ELF-1 (cell line): ENCODE measurements around the gene MRAP.

Experiments used
- DNase-seq: peaks from one replicate; pipeline ENCODE4 v3.0.0-alpha.2; 2016; ENCODE audit warnings: low read depth, low spot score

Gene MRAP

DNA sequence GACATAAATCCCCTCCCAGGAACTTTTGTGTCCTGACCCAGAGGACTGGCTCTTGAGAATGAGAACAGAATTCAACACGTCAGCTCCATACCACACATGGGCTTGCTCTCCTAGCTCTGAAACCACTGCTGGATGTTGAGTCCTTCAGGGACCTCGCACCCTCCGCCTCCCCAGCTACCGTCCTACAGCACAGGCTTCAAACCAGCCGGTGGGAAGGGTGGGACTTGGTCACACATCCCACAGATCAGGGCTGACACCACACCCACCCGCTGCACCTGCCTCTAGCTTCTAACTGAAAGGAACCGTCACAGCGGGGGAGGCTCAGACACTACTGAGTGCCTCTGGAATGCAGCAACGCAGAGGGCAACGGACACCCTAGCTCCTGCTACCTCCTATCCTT, 24.0 kb downstream of the MRAP start:
- DNase-seq, result no peak

DNA sequence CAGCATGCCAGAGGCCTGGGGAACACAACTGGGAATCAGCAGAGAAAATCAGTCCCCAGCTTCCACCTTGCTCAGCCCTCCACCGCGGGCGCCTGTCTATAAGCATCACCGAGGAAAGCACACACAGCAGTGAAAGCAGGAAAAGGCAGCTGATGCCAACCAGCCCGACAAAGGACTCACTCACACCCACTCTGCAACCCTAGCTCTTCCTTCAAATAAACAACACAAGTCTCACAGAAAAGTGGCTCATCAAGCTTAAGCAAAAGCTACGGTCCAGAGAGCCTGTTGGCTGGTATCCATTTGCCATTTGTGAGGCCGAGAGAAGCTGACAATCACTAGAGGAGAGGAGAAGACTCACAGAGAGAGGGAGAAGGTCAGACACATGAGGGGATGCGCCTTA, 27.1 kb downstream of the MRAP start:
- DNase-seq, result no peak

DNA sequence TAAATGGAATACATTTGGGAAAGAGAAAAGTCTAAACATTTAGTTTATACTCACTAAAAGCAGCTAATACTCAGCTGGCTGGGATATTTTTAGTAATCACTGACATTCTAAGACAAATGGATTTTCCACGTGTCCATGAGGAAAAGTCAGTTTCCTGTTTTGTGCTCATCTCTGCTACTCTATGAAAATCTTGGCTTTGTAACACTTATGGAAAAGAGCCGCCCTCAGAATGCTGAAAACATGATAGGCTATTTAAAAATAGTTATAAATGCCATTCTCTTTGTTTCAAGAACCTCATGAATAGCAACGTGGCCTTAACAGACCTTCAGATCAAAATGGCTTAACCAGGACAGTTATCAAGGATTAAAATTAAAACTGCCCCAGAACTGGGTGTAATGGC, 29.9 kb downstream of the MRAP start:
- no peak for DNase-seq

DNA sequence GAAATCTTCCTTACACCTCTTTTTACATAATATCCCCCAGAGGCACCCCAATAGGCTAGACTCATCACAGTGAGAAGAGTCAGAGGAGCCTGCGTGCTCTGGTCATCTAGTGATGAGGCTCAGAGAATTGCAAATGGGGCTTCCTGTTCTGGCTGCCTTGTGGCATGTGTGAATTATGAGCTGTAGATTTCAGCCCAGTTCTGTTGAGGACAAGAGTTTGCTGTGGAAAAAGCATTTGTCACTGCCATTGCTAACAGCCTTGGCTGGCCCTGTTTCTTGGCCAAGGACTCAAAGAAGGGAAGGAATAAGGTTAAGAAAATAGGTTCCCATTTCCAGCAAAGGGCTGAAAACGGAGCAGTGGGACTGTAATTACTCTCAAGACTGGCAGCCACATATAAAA, 30.7 kb downstream of the MRAP start:
- DNase-seq, result no peak

DNA sequence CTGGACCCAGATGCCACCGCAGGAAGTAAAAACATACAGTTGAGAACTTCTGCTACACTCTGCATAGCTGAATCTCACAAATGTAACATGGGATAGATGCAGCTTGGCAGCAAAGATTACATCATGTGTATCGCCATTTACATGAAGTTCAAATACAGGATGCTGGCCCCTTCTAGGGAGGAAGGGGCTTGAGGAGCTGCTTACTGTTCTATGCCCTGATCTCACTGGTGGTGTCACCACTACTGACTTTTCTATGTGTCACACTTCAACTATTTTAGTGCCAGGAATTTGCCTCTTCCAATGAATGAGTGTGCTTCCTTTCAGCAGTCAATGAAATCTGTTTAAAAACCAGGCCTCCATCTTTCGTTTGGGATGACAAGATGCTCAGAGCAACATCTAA, 31.1 kb downstream of the MRAP start:
- DNase-seq, result no peak

DNA sequence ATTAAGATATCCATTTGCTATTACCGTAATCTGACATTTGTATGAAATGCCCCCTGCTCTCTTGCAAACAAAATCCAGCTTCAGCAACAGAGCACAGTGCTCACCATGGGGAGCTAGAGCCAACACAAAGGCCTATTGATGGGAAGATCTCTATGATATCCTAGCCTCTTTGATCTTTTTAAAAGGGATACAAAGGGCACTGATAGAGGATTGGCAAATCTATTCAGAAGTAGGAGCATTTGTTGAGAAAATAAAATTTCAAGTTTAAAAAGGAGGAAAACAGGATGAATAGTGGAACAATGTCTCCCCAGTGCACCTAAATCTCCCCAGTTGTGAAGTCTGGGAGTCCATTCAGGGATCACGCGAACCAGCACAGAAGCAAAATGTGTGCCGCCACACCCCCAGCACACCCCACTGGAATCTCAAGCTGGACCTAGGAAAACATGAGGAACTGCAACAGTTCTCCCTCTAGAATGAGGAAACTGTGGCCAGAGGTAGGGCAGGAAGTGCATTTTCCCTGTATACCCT, 32.2 kb downstream of the MRAP start:
- no peak for DNase-seq

DNA sequence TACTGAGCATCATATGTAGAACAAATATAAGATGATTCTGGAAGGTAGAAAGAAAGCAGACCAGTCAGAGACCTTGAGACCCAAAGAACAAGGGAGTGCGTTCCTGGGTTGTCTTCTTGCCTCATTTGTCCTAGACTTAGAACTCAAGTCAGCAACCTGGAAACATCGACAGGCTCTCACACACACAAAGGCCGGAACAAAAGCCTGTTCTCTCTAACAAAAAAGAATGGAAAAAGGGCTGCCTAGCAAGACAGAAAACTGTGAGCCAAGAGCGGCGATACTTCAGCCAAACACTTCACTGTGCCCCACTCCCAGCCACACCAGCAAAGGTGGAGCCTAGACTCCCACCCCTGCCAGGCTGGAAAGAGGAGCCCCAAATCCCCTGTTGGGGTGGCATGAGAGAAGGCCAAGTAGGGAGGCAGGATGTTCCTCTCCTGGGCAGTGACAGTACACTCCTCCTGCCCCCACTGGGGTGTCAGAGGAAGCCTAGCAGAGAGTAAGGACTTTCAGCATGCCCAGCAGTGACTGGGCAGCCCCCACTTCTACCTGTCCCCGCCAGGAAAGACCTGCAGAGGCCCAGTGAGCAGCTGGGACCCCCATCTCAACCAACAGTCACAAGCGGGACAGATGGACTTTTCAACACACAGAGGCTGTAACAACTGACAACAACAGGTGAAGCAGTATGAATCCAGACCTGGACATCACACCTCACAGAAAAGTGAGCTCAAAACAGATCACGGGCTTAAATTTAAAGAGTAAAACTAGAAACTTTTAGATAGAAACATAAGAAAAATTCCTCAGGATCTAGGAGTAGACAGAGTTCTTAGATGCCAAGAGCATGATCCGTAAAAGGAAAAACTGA, 33.0 kb downstream of the MRAP start:
- DNase-seq, result no peak

DNA sequence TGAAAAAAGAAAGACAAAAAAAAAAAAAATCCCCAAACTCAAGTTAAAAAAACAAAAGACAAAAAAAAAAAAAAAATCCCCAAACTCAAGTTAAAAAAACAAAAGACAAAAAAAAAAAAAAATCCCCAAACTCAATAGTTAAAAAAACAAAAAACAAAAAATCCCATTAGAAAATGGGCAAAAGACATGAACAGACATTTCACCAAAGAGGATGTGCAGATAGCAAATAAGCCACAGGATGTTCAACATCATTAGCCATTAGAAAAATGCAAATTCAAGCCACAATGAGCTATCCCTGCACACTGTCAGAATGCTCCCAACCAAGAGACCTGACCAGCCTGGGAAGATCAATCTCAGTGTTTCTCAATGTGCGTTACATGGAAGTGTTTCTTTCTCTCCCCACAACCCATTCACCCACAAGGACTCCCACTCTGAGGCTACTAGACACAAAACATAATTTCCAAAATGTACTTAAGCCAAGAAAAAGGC, 33.9 kb downstream of the MRAP start:
- DNase-seq, result no peak

DNA sequence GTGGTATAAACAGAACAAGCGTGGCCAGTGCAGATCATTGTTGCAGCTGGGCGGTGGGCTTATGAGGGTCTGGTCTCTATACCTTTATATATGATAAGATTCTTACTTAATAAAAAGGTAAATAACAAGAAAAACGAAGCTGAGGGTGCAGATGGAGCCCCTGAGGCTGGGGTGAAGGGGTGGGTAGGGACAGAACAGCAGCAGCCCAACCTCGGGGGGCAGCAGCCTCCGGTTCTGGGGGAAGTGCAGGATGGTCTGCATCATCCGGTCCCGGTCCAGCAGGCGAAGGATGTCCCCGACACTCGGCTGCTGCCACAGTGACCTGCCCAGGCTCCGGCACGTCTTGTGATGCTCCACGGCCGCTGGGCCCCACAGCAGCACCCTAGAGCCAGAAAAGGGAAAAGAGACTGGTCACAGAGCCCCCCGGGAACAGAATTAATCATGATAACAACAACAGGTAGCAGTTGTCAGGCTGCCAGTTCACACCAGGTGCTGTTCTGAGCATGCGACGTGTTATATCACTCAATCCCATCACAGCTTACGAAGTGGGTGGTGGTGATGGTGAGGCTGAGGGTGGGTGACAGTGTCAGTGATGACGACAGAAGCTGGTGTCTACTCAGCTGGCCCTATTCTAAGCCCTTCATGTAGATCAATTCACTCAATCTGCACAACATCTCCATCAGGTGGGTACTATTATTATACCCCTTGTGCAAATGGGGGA, 35.5 kb downstream of the MRAP start:
- no peak for DNase-seq

DNA sequence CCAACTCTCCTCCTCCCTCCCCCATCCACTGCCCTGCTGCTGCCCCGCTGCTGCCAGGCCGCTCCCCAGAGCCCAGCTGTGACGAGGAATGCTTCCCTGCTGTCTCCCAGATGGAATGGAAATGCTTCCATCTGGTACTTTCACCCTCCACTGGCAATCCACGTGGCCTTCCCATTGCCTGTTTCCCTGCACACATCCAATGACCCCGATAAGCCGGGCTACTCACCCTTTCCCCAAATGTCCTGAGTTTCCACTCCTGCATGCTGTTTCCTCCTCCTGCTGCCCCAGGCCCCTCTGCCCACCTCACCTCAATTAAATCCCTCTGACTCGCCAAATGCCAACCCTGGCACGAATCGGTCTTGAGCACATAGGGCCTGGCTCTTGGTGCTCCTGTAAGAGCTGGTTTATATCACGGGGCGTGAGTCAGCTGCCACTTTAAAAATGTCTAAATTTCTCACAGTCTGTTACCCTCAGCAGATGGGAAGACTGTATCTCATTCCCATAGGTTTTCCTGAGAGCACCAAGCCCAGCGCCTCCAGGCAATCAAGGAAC, 36.4 kb downstream of the MRAP start:
- no peak for DNase-seq

DNA sequence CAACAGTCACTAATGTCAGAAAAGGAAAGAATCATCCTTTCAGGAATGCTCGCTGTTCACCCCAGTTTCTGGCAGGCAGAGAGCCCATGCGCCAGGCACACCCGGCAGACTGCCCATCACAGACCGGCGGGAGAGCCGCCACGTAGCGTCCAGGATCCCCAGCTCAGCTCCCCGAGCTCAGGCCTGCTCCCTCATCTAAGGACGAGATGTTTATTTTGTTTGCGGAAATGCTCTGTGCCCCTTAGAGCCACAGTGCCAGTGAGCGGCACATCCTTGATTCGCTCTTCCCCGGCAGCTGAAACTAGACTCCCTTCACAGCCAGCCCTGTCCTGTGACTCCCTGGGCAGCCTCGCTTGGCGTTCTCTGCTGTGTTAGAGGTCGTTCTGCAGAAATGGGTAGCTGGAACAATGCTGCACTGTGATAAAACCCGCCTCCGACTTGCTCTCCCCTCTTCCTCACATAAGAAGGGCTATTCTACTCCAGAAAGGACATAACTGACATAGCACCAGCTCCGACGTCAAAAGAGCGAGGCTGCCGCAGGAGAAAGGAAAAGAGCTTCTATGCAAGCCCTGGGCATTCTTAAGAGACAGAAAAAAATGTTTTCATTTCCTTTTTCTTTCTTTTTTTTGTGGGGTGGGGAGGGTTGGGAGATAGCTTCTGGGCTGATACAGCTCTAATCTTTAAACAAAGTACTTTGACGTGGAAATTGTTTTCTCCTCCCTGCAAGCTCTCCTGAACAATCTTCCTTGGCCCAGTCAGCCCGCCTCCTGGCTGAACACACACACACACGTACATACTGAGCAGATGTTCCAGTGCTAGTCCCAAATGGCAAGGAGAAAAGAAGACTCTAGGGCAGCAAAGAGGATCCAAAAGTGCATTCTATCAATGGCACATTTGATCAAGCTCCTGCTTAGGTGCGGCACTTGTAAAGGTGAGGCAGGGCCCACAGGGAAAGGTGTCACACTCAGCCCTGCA, 37.2 kb downstream of the MRAP start:
- no peak for DNase-seq

DNA sequence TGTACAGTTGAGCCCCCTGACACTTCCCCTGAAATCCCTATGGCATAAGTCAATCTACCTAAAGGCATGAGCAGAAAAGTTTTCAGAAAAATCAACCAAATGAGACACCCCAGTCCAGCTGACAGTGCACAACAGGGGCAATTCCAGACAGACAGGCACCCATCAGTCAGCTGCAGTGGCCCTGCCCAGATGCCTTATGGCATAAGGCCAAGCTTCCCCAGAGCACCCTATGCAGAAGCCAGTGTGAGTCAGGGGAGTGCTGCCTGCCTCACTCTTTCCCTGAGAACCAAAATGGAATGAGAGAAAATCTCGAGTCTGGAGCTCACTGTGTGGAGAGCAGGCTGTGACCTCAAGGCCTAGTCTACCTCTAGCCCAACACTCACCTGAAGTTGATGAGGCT, 38.1 kb downstream of the MRAP start:
- DNase-seq, result no peak

DNA sequence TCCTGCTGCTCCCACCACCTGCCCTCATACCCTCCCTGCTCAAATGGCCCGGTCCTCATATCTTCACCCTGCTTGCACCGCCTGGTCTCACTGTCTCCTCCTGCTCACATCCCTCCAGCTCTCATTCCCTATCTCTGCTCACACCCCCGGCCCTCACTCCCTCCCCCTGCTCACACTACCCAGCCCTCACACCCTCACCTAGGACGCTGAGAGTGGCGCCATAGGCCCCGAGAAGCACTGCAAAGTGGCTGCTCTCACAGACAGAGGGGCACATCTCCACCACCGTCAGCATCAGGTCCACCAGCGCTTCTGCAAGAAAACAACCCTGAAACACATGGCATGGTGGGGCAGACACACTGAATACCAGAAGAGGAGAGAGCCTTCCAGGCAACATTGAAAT, 38.6 kb downstream of the MRAP start:
- DNase-seq, result no peak

DNA sequence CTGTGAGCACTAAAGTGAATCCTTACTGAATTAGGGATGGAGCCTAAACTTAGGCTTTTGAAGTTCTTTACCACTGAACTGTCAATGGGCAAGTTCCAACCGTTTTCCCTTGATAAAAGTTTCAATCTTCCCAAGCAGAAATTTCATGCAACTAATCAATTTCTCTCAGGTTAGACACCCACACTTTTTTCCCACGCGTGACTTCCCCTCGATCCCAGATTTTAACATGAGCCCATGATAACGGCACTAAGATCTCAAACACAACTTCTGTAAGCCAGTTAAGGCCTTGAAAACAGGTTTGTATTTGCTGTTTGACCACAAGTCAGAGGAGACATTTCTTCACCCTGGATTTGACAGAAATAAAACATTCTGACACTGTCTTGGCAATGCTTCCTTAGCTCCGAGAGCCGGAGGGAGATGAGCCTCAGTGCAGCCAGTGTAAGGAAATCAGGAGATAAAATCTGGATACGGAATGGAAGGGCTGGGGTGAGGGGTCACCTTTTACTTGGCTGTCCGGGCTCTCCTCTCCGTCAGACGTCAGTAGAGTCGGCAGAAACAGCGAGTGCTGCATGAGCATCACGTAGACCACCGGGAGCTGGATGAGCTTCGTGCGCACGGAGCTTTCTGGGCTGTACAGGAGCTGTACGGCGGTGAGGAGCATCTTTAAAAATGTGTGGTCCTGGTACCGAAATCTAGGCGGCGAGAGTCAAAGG, 39.7 kb downstream of the MRAP start:
- no peak for DNase-seq

DNA sequence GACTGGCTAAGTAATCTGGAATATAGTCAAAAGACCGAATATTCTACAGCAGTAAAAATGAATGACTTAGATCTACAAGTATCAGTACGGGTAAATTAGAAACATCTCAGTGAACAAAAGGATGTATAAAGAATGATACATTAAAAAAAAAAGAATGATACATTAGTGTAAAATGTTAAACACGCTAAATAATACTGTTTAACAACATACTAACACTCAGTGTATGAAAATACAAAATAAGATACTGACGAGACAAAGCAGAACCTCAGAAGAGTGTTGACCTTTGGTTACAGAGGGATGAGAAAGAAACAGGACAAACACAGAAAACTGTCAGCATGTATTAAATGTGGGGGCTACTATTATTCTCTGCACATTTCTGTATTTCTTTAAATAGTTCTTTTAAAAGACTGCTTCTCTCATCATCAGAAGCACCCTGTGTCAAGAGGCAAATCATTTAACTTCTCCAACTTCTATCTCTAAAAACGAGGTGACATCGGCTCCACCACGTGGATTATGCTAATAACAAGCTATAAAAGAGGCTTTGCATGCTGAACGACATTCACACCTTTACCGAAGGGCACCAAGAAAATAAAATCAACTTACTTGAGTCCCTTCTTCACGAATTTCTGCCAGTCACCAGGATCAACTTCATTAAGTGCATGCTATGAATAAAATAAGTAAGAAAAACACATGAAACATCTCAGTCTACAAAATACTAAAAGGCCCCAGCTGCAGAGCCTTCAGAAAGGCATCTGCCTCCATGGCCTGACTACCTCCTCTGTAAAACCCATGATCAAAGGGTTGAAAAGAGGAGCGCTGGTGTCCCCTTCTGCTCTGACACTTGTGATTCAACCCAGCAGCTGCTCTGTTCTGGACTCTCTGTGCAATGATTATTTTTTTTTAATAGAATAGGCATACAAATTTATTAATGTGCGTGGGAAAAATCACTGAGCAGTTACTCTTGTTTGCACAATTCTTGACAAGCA, 42.5 kb downstream of the MRAP start:
- DNase-seq, result no peak

DNA sequence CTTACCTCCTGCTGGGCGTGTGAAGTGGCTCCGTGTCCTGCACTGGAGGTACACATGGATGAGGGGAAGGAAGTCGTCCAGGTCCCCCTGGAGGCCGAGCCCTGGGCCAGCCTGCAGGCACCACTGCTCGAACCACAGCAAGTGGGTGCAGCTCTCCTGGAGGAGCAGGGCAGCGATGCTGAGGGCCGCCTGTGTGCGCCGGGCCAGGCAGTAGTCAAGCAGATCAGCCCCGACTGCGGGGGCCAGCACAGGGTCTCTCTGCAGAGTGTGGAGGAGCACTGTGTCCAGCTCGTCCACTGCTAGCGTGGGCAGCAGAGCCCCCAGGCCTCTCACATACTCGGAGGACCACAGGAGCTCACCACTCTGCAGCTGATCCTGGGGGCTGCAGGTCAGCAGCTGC, 48.3 kb downstream of the MRAP start:
- DNase-seq, result no peak

DNA sequence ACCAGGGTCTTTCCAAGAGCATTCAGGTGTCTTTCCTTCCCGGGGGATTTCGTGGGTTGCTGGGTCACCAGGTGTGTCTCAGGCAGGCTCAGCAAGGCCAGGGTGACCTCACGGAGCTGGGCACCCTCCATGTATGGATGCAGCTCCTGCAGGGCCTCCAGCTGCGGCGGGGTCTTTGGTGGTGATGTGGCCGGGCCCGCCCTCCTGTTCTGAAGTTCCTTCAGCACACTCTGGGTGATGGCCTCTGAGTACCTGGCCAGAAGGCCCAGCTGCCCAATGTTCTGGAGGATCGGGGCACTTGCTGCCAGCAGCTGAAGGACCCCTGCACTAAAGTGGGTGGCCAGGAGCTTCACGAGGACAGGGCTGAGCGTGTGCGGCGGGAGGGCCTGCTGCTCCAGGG, 48.7 kb downstream of the MRAP start:
- no peak for DNase-seq

DNA sequence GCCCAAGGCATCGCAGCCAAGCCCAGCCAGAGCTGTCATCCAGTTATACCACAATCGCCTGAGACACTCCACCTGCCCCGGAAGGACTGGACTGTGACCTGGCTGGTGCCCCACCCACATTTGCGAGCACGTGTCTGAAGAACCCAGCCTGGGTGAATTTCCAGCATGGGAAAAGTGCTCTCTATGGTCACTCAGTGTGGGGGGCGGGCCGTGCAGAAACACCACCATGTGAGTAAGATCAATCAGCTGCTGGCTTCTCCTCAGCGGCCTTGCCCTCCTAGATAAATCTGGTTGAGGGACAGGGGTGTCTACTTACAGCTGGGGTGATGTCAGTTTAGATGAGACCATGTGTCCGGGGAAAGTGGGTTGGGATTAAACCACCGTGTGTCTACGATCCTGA, 49.3 kb downstream of the MRAP start:
- DNase-seq, result no peak

DNA sequence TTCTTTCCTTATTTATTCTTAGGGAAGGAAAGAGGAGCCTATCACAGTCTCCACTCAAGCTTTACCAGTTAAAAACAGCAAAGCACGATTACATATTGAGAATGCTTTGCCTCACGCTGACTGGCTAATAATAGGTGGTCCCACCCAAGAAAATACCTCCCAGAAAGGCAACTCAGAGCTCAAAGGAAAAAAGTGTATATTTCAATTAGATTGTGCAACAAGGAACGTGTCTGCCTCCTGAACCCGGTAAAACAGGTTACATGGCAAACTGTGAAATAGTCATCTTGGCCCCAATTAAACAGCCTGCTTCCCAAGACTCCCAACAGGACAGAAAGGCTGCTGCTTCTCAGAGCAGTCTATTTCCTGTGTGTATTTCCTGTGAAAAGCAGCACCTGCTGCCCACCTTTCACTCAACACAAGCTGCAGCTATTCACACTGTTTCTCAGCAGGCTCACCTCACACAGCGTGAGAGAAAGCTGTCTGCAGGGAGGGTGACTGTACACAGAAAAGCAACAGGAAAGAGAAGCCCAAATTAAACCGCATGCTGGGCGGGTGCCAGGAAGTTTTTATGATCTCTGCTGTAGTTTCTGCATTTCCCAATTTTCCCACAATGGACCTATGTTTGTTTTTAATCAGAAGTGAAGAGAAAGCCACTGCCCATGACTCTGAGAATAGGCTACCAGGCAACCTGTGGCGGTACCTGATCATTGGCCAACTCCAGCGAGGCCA, 50.1 kb downstream of the MRAP start:
- DNase-seq, result no peak
